ENCODE measurements around the gene APOL1.

DNA sequence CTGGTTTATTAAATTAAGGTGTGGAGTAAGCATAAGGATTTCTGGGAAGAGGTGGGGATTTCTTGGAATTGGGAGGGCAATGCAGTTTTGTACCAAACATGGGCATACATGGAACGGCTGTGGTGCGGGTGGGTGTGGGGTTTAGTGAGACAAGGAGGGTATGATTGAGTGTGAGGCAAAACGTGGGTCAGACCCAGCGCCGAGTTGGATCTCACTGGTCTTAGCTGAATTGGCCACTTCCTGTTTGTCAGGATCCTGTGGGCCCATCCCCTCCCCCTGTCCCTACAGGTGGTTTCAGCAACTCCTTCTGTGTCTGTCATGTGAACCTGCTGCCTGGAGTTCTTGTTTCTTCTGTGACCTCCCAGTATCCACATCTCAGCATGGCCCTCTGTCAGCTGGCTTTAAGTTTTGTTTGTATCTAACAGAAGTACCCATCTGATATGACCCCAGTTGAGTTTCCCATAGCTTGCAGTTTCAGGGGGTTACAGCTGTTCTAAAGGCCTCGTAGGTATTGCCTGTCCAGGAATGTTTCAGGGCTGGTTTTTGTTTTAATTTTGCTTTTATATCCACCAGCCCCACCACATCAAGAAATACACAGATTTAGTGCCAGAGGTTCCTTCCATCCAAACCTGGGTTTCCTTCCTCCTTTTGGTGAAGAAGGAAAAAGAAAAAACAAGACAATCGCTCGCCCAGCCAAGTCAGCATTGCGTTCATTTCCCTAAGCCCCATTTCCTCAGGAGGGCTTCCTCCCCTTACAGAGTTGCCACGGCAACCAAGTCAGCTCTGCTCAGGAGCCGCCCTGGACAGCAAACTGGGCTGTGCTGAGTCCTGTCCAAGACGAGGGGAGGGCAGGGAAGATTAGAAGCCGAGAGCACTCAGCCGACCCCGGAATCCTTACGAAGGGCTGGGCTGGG, 6.0 kb downstream of the APOL1 start:
- TF ChIP-seq, protein P1, sequence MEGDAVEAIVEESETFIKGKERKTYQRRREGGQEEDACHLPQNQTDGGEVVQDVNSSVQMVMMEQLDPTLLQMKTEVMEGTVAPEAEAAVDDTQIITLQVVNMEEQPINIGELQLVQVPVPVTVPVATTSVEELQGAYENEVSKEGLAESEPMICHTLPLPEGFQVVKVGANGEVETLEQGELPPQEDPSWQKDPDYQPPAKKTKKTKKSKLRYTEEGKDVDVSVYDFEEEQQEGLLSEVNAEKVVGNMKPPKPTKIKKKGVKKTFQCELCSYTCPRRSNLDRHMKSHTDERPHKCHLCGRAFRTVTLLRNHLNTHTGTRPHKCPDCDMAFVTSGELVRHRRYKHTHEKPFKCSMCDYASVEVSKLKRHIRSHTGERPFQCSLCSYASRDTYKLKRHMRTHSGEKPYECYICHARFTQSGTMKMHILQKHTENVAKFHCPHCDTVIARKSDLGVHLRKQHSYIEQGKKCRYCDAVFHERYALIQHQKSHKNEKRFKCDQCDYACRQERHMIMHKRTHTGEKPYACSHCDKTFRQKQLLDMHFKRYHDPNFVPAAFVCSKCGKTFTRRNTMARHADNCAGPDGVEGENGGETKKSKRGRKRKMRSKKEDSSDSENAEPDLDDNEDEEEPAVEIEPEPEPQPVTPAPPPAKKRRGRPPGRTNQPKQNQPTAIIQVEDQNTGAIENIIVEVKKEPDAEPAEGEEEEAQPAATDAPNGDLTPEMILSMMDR (IDR thresholded peaks at IDR 0.05; ENCODE audit: borderline replicate concordance, extremely low read depth, low read length, poor library complexity, severe bottlenecking): no peak
- no peak for TF ChIP-seq EZH2 (IDR thresholded peaks at IDR 0.05; ENCODE audit: borderline replicate concordance, low read depth, low read length, severe bottlenecking)
